Bronchus fibroblast of lung (primary cell): ENCODE measurements around the gene RANBP17. TPM values are rescaled to one million over a fixed set of nuclear protein-coding genes. Genes with fewer than 3 reads are reported as not detected.

Experiments
- total RNA-seq: library from RNA; depleted of rRNA; stranded (reverse); fragments of >200 nt; gene quantifications from 2 replicates; pipeline ENCODE4 v1.2.3, GENCODE V29; 2015

Gene RANBP17
- total RNA-seq, result 4.0 and 4.7 TPM in 2 replicates

DNA sequence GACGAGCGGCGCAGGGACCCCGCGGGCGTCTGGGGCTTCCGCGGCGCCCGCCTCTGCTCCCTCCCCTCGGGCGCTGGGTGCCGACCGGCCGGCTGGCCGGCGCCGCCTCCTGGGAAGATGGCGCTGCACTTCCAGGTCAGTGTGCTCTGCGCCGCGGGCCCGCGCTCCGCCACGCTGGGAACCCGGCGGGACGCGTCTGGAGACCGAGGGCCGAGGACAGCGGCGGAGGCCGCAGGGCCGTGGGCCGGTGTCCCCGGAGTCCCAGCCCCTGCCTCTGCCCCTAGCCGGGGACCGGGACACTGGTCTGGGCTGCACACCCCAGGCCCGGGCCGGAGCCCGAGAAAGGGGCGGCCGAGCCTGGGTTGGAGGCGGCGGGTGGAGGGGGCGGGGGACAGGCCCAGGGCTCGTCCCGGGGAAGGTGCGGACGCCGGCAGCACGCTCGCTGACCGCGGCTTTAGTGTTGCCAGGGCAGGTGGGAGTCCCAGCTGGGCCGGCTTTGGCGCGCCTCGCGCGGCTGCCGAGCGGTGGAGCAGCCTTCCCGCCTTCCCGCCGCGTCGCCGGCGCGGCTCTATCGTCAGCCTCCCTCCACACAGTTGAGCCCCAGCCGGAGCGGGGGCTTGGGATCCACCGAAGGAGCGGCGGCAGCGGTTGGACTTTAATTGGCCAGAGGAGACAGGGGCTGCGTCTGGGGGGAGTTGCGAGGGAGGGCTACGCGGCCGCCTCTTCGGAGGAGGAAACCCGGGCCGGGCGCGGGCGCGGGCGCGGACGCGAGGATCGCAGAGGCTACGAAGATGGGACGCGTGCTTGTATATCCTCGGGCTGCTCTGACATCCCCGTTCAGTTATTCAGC is at the start of gene RANBP17:
Gene RANBP17, plus strand, starts transcription at position 102 of the 850 bp plus-strand sequence.

GRCh38 chr5:171308453-171309275 is 446.8 kb downstream of the RANBP17 start, which contains the start of gene TLX3:
Gene TLX3 (plus strand): TSS chr5:171309248. CDS start chr5:171309366, 118 bp downstream.

Other genes starting within 250 kb of the RANBP17 start
- gene GABRP, start 78.3 kb upstream of the RANBP17 start, total RNA-seq, result not detected in 2 replicates